ENCODE results near the gene LARP4B.

- TF ChIP-seq, protein P1, sequence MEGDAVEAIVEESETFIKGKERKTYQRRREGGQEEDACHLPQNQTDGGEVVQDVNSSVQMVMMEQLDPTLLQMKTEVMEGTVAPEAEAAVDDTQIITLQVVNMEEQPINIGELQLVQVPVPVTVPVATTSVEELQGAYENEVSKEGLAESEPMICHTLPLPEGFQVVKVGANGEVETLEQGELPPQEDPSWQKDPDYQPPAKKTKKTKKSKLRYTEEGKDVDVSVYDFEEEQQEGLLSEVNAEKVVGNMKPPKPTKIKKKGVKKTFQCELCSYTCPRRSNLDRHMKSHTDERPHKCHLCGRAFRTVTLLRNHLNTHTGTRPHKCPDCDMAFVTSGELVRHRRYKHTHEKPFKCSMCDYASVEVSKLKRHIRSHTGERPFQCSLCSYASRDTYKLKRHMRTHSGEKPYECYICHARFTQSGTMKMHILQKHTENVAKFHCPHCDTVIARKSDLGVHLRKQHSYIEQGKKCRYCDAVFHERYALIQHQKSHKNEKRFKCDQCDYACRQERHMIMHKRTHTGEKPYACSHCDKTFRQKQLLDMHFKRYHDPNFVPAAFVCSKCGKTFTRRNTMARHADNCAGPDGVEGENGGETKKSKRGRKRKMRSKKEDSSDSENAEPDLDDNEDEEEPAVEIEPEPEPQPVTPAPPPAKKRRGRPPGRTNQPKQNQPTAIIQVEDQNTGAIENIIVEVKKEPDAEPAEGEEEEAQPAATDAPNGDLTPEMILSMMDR (IDR thresholded peaks at IDR 0.05; ENCODE audit: insufficient read depth, low read depth, low read length) = no peak
- no peak for TF ChIP-seq EZH2 (IDR thresholded peaks at IDR 0.05; ENCODE audit: insufficient read depth, low read length)
These were observed 53.2 kb downstream of the LARP4B start for GRCh38 chr10:878333-878759.

Data from astrocyte (in vitro differentiated cells and primary cell).